ENCODE data around the gene ARAP2.

The ARAP2 gene, protein sequence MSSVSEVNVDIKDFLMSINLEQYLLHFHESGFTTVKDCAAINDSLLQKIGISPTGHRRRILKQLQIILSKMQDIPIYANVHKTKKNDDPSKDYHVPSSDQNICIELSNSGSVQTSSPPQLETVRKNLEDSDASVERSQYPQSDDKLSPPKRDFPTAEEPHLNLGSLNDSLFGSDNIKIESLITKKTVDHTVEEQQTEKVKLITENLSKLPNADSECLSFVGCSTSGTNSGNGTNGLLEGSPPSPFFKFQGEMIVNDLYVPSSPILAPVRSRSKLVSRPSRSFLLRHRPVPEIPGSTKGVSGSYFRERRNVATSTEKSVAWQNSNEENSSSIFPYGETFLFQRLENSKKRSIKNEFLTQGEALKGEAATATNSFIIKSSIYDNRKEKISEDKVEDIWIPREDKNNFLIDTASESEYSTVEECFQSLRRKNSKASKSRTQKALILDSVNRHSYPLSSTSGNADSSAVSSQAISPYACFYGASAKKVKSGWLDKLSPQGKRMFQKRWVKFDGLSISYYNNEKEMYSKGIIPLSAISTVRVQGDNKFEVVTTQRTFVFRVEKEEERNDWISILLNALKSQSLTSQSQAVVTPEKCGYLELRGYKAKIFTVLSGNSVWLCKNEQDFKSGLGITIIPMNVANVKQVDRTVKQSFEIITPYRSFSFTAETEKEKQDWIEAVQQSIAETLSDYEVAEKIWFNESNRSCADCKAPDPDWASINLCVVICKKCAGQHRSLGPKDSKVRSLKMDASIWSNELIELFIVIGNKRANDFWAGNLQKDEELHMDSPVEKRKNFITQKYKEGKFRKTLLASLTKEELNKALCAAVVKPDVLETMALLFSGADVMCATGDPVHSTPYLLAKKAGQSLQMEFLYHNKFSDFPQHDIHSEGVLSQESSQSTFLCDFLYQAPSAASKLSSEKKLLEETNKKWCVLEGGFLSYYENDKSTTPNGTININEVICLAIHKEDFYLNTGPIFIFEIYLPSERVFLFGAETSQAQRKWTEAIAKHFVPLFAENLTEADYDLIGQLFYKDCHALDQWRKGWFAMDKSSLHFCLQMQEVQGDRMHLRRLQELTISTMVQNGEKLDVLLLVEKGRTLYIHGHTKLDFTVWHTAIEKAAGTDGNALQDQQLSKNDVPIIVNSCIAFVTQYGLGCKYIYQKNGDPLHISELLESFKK (N-terminal part only)

GRCh38 chr4:36244257-36245082, at the start of gene ARAP2:
ARAP2 (minus strand) TSS chr4:36244514; CDS start chr4:36229486, 15,028 bp downstream.
- DNase-seq (ENCODE audit: low spot score) = peak; percentile 69

DNA sequence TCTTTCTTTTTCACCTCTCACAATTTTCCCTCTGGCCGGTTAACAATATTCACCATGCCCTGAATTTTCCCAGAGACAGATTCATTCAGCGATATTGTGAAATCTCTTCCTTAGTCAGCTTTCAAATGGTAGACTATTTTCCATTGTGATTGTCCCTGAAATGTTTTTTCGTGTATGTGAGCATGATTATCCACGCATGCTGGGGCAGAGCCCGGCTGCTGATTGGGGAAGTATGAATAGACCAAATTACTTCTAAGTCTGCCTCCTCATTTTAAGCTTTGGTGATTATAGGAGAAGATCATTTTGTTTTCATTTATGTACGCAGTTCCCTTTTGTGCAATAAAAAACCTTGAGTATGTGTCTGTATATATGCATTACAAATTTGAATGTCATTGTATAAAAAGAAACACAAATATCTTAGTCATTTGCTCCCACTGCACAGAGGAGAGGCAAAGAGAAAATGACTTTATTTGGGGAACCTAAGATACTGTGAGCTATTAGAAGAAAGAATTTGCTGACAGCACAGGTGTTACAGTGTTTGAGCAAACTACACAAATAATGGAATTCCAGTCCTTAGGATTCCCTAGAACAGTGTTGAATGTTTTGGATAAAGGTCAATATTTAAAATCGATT, 48.4 kb upstream of the ARAP2 start:
- peak; percentile 68 for DNase-seq (ENCODE audit: low spot score)

DNA sequence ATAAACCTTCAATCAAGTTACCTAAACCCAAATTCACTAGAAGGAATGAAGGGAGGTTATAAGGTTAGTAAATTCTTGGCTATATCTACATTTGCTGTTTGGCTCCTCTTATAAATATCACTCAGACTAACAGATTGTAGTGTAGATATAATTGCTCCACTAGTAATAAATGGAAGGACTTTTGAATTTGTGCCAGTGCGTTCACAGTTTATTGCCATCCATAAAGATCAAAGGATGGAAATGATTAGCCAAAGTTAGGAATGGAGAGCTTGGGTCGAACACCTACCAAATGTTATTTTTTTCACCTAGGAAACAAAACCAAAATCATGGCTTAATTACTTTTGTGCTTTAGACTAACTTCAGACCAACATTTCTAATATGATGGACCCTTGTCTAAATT, 46.3 kb upstream of the ARAP2 start:
- DNase-seq (ENCODE audit: low spot score) = no peak

- no peak for DNase-seq (ENCODE audit: low spot score)
These were observed 44.6 kb upstream of the ARAP2 start for GRCh38 chr4:36288731-36289426.

DNA sequence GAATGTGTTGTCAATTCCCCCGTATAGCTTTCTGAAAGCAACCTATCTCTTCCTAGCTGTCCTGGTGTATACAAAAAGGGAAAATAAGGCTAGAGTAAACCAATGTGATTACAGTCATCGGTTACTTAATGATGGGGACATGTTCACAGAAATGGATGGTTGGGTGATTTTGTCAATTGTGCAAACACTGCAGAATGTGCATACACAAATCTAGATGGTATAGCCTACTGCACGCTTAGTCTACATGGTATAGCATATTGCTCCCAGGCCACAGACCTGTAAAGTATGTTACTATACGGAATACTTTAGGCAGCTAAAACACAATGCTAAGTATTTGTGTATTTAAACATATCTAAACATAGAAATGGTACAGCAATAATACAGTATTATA, 42.2 kb upstream of the ARAP2 start:
- no peak for DNase-seq (ENCODE audit: low spot score)

DNA sequence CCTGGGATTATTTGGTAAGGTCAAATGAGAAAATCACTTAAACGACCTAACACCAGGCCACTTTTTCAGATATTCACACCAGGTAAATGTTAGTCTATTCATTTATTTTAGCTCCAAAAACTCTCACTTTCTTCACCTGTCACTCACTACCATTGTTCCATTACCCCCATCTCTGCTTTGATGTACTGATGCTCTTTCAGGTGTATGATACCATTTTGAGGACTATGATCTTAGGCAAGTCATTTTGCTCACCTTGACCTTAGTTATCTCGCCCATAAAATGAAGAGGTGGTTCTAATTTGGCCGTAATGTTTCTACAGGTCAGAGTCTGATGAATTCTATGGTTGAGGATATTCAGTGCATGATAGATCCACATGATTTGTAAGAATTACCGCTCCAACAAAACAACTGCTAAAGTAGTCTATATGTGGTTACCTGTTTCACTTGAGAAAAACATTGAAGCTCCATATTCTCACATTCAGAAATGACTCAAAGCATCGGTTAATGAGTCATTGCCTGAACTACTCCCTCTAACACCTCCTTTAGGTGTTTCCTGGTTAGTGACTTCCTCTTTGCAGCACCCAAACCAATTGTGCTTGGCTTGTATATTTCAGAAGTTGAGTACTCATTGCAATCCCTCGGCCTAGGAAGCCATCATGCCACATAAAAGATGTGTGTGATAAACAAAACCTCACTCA, 41.6 kb upstream of the ARAP2 start:
- no peak for DNase-seq (ENCODE audit: low spot score)

DNA sequence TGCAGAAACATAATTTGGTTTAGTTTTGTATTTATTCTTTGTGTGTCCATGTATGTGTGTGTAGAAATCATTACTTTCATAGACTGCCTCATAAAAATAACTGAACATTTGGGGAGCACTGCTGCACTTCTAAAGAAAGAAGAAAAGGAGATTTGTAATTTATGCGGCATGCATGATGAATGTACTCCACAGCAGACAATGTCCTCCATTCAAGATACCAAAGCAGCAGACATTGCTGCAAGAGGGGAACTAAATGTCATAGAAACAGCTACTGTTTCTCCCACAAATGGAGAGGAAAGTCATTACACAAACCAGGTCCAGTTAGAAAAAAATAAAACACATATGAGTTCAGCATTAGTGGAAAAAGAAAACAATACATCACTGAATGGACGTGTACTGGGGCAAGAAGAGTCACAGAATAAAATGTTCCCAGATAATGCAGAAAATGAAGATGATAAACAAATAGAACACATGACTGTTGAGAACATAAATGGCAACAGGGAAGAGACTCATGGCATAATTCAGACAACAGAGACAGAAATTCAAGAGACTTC, 39.7 kb upstream of the ARAP2 start:
- peak; percentile 95 for DNase-seq (ENCODE audit: low spot score)

- no peak for DNase-seq (ENCODE audit: low spot score)
These were observed 38.3 kb upstream of the ARAP2 start for GRCh38 chr4:36282503-36283030.

- no peak for DNase-seq (ENCODE audit: low spot score)
These were observed 37.2 kb upstream of the ARAP2 start, which contains the start of gene DTHD1 for GRCh38 chr4:36281384-36282106. DTHD1 (plus strand) TSS chr4:36281616; CDS start chr4:36281759, 143 bp downstream.

GRCh38 chr4:36280555-36280954, 36.2 kb upstream of the ARAP2 start:
- peak; percentile 79 for DNase-seq (ENCODE audit: low spot score)

- no peak for DNase-seq (ENCODE audit: low spot score)
These were observed 34.5 kb upstream of the ARAP2 start for GRCh38 chr4:36278789-36279188.

DNA sequence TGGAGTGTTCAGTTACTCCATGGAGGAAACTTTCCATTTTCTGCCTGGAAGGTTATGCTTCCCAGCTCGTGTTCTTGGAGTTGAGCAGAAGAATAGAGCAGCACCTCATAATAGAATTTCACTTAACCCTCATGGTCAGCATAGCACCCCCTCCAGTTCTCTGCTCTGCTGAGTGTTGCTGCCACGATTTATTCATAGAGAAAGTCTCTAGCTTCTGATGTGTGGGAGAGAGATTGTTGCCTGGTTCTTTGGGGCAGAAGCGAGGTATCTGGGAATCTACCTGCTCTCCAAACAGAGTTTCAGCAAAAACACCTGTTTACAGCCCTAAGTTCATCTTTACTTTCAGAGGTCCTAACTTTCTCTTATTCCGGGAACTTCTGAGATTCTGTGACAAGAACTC, 33.2 kb upstream of the ARAP2 start:
- no peak for DNase-seq (ENCODE audit: low spot score)

GRCh38 chr4:36274158-36274557, 29.8 kb upstream of the ARAP2 start:
- no peak for DNase-seq (ENCODE audit: low spot score)

GRCh38 chr4:36273276-36273675, 29.0 kb upstream of the ARAP2 start:
- no peak for DNase-seq (ENCODE audit: low spot score)

- DNase-seq (ENCODE audit: low spot score) = peak; percentile 74
These were observed 25.3 kb upstream of the ARAP2 start for GRCh38 chr4:36269533-36270173.

GRCh38 chr4:36269101-36269500, 24.8 kb upstream of the ARAP2 start:
- peak; percentile 71 for DNase-seq (ENCODE audit: low spot score)

GRCh38 chr4:36267486-36268268, 23.4 kb upstream of the ARAP2 start:
- DNase-seq (ENCODE audit: low spot score) = no peak
